ENCODE measurements around the gene SSPN. TPM values are rescaled to one million over a fixed set of nuclear protein-coding genes. Genes with fewer than 3 reads are reported as not detected.

SSPN gene
- polyA plus RNA-seq, 1 donor from 2014 or later = 149 TPM

- H3K4me1 Mint-ChIP-seq = peaks cover 0 to 3% (median 0%) of the 10 kb centered on the region in 3 donors
- peaks cover 5% of the 10 kb centered on the region for H3K36me3 Mint-ChIP-seq
Observed at GRCh38 chr12:26247873-26248272, 52.5 kb downstream of the SSPN start.

GRCh38 chr12:26250801-26251200, 55.4 kb downstream of the SSPN start:
- Mint-ChIP-seq H3K36me3 (peaks cover 5% of the 10 kb centered on the region), H3K4me1 (peaks cover 0 to 4% (median 3%) of the 10 kb centered on the region in 3 donors), H3K27ac (no peak overlapping the region), H3K9me3 (peaks cover 0 to 9% (median 2%) of the 10 kb centered on the region in 3 donors), H3K27me3 (no peaks in the 10 kb centered on the region), H3K4me3 (no peak overlapping the region)

More at GRCh38 chr12:26247873-26248272, 52.5 kb downstream of the SSPN start:
- H3K27me3 Mint-ChIP-seq = no peaks in the 10 kb centered on the region
- no peak overlapping the region for H3K4me3 Mint-ChIP-seq
- H3K27ac Mint-ChIP-seq = no peak overlapping the region
- H3K9me3 Mint-ChIP-seq = peaks cover 0 to 9% (median 2%) of the 10 kb centered on the region in 3 donors

- H3K4me1 Mint-ChIP-seq = peaks cover 0 to 4% (median 3%) of the 10 kb centered on the region in 3 donors
- no peaks in the 10 kb centered on the region for H3K27me3 Mint-ChIP-seq
- H3K27ac Mint-ChIP-seq = no peak overlapping the region
- H3K36me3 Mint-ChIP-seq = peaks cover 7% of the 10 kb centered on the region
- no peak overlapping the region for H3K4me3 Mint-ChIP-seq
- H3K9me3 Mint-ChIP-seq = peaks cover 0 to 9% (median 2%) of the 10 kb centered on the region in 3 donors
Observed at GRCh38 chr12:26251600-26251999, 56.2 kb downstream of the SSPN start.

GRCh38 chr12:26252946-26253345, 57.6 kb downstream of the SSPN start:
- Mint-ChIP-seq H3K4me3 (no peak overlapping the region), H3K27ac (no peak overlapping the region), H3K9me3 (peaks cover 2 to 19% (median 3%) of the 10 kb centered on the region in 3 donors), H3K27me3 (no peaks in the 10 kb centered on the region), H3K36me3 (peaks cover 7% of the 10 kb centered on the region), H3K4me1 (peaks cover 0 to 4% (median 0%) of the 10 kb centered on the region in 3 donors)

GRCh38 chr12:26255893-26256645, 60.7 kb downstream of the SSPN start:
- Mint-ChIP-seq H3K27ac (no peak overlapping the region), H3K4me3 (no peak overlapping the region), H3K9me3 (peaks cover 3 to 16% (median 6%) of the 10 kb centered on the region in 3 donors), H3K4me1 (peaks cover 10 to 17% (median 14%) of the 10 kb centered on the region in 3 donors), H3K36me3 (peaks cover 7% of the 10 kb centered on the region), H3K27me3 (no peaks in the 10 kb centered on the region)

- Mint-ChIP-seq H3K36me3 (no peaks in the 10 kb centered on the region), H3K9me3 (peaks cover 0 to 2% (median 0%) of the 10 kb centered on the region in 3 donors), H3K4me3 (no peak overlapping the region), H3K27me3 (no peaks in the 10 kb centered on the region), H3K4me1 (peaks cover 8 to 12% (median 10%) of the 10 kb centered on the region in 3 donors), H3K27ac (no peak overlapping the region)
Observed at GRCh38 chr12:26264215-26264838, 69.0 kb downstream of the SSPN start.

- peaks cover 2 to 4% (median 3%) of the 10 kb centered on the region in 3 donors for H3K4me1 Mint-ChIP-seq
- H3K27ac Mint-ChIP-seq = no peak overlapping the region
- no peak overlapping the region for H3K4me3 Mint-ChIP-seq
- no peaks in the 10 kb centered on the region for H3K27me3 Mint-ChIP-seq
- no peaks in the 10 kb centered on the region for H3K36me3 Mint-ChIP-seq
- peaks cover 0 to 2% (median 0%) of the 10 kb centered on the region in 3 donors for H3K9me3 Mint-ChIP-seq
Observed at GRCh38 chr12:26265606-26266005, 70.2 kb downstream of the SSPN start.

- H3K9me3 Mint-ChIP-seq = peaks cover 0 to 2% (median 0%) of the 10 kb centered on the region in 3 donors
- H3K36me3 Mint-ChIP-seq = peaks cover 4% of the 10 kb centered on the region
- peaks cover 5 to 10% (median 6%) of the 10 kb centered on the region in 3 donors for H3K4me1 Mint-ChIP-seq
- no peak overlapping the region for H3K4me3 Mint-ChIP-seq
- no peaks in the 10 kb centered on the region for H3K27me3 Mint-ChIP-seq
- no peak overlapping the region for H3K27ac Mint-ChIP-seq
Observed at GRCh38 chr12:26266881-26267280, 71.5 kb downstream of the SSPN start.

GRCh38 chr12:26268841-26269561, 73.6 kb downstream of the SSPN start:
- H3K4me3 Mint-ChIP-seq = no peak overlapping the region
- H3K27me3 Mint-ChIP-seq = no peaks in the 10 kb centered on the region
- no peak overlapping the region for H3K27ac Mint-ChIP-seq
- H3K36me3 Mint-ChIP-seq = peaks cover 4% of the 10 kb centered on the region
- peaks cover 10 to 18% (median 14%) of the 10 kb centered on the region in 3 donors for H3K4me1 Mint-ChIP-seq
- H3K9me3 Mint-ChIP-seq = no peaks in the 10 kb centered on the region

GRCh38 chr12:26269562-26270284, 74.3 kb downstream of the SSPN start:
- Mint-ChIP-seq H3K27ac (no peak overlapping the region), H3K4me3 (no peak overlapping the region), H3K9me3 (no peaks in the 10 kb centered on the region), H3K4me1 (peaks cover 18 to 25% (median 21%) of the 10 kb centered on the region in 3 donors), H3K36me3 (peaks cover 4% of the 10 kb centered on the region), H3K27me3 (no peaks in the 10 kb centered on the region)

GRCh38 chr12:26271024-26271423, 75.7 kb downstream of the SSPN start:
- Mint-ChIP-seq H3K36me3 (peaks cover 4% of the 10 kb centered on the region), H3K9me3 (no peaks in the 10 kb centered on the region), H3K27ac (peak overlapping the region in 1 of 3 donors; percentile 59), H3K4me3 (peak overlapping the region in 1 of 4 donors; percentile 82), H3K27me3 (no peaks in the 10 kb centered on the region), H3K4me1 (peaks cover 22 to 28% (median 27%) of the 10 kb centered on the region in 3 donors)

GRCh38 chr12:26271889-26272492, 76.6 kb downstream of the SSPN start:
- Mint-ChIP-seq H3K4me1 (peaks cover 22 to 28% (median 27%) of the 10 kb centered on the region in 3 donors), H3K4me3 (peak overlapping the region in 1 of 4 donors; percentile 57), H3K36me3 (peaks cover 4% of the 10 kb centered on the region), H3K27me3 (no peaks in the 10 kb centered on the region), H3K9me3 (no peaks in the 10 kb centered on the region), H3K27ac (no peak overlapping the region)

- Mint-ChIP-seq H3K27me3 (no peaks in the 10 kb centered on the region), H3K4me3 (no peak overlapping the region), H3K9me3 (no peaks in the 10 kb centered on the region), H3K4me1 (peaks cover 22 to 28% (median 27%) of the 10 kb centered on the region in 3 donors), H3K27ac (no peak overlapping the region), H3K36me3 (peaks cover 4% of the 10 kb centered on the region)
Observed at GRCh38 chr12:26272851-26273250, 77.5 kb downstream of the SSPN start.

- peak overlapping the region in 1 of 4 donors; percentile 61 for H3K4me3 Mint-ChIP-seq
- no peak overlapping the region for H3K27ac Mint-ChIP-seq
- H3K4me1 Mint-ChIP-seq = peaks cover 26 to 35% (median 34%) of the 10 kb centered on the region in 3 donors
Observed at GRCh38 chr12:26273811-26274210, 78.4 kb downstream of the SSPN start.

More at GRCh38 chr12:26273811-26274210, 78.4 kb downstream of the SSPN start:
- Mint-ChIP-seq H3K27me3 (no peaks in the 10 kb centered on the region), H3K36me3 (peaks cover 4% of the 10 kb centered on the region), H3K9me3 (no peaks in the 10 kb centered on the region)

Measured in IgD-negative memory B cell (primary cell).